ENCODE results near the gene EGFL6. TPM values are rescaled to one million over a fixed set of nuclear protein-coding genes. Genes with fewer than 3 reads are reported as not detected.

EGFL6 gene
- total RNA-seq, 2 donors from 2014 or later = not detected

GRCh38 chrX:13581554-13581953, 12.2 kb downstream of the EGFL6 start:
- 52% methylated on average over 4 of the region's 4 CpGs for WGBS, 2 donors
- no peaks in the 10 kb centered on the region for H3K36me3 ChIP-seq (replicated peaks in 1 of 2; ENCODE audit: insufficient read depth in 1 of 2, low read depth in 2 of 2)
- ATAC-seq (no peak), DNase-seq (no peak)
- intact Hi-C loops (cut with DNase I) = no loop called here
- H3K4me1 ChIP-seq = no peaks in the 10 kb centered on the region
- H3K27me3 ChIP-seq = no peaks in the 10 kb centered on the region
- no peaks in the 10 kb centered on the region for H3K9me3 ChIP-seq
- TF ChIP-seq POLR2A (IDR thresholded peaks at IDR 0.05) (no peak), CTCF (IDR thresholded peaks at IDR 0.05) (no peak)
- no peak overlapping the region for H3K27ac ChIP-seq
- no peak overlapping the region for H3K4me3 ChIP-seq

- ATAC-seq = no peak
- TF ChIP-seq POLR2A (IDR thresholded peaks at IDR 0.05) (no peak), CTCF (IDR thresholded peaks at IDR 0.05) (no peak)
- no peaks in the 10 kb centered on the region for H3K9me3 ChIP-seq
- H3K27ac ChIP-seq = no peak overlapping the region
- H3K36me3 ChIP-seq (replicated peaks in 1 of 2; ENCODE audit: insufficient read depth in 1 of 2, low read depth in 2 of 2) = no peaks in the 10 kb centered on the region
- H3K4me3 ChIP-seq = no peak overlapping the region
- DNase-seq = no peak
- intact Hi-C loops (cut with DNase I) = no loop called here
- no peaks in the 10 kb centered on the region for H3K4me1 ChIP-seq
- WGBS, 2 donors = 47 to 50% methylated on average over 3 of the region's 3 CpGs
- no peaks in the 10 kb centered on the region for H3K27me3 ChIP-seq
Measured at GRCh38 chrX:13587786-13588477, 18.5 kb downstream of the EGFL6 start.

- no peaks in the 10 kb centered on the region for H3K36me3 ChIP-seq (replicated peaks in 1 of 2; ENCODE audit: insufficient read depth in 1 of 2, low read depth in 2 of 2)
- DNase-seq = no peak
- intact Hi-C loops (cut with DNase I) = no loop called here
- no peaks in the 10 kb centered on the region for H3K9me3 ChIP-seq
- H3K4me1 ChIP-seq = no peaks in the 10 kb centered on the region
- H3K27ac ChIP-seq = no peak overlapping the region
- no peak for ATAC-seq
- no peak for TF ChIP-seq POLR2A (IDR thresholded peaks at IDR 0.05)
- TF ChIP-seq CTCF (IDR thresholded peaks at IDR 0.05) = no peak
- WGBS, 2 donors = 62 to 70% methylated on average over 2 of the region's 2 CpGs
- H3K27me3 ChIP-seq = no peaks in the 10 kb centered on the region
- H3K4me3 ChIP-seq = no peak overlapping the region
Measured at GRCh38 chrX:13590207-13590606, 20.8 kb downstream of the EGFL6 start.

GRCh38 chrX:13590914-13591313, 21.5 kb downstream of the EGFL6 start:
- H3K36me3 ChIP-seq (replicated peaks in 1 of 2; ENCODE audit: insufficient read depth in 1 of 2, low read depth in 2 of 2) = no peaks in the 10 kb centered on the region
- intact Hi-C loops (cut with DNase I) = no loop called here
- no peak for DNase-seq
- H3K4me1 ChIP-seq = no peaks in the 10 kb centered on the region
- no peak overlapping the region for H3K4me3 ChIP-seq
- H3K27ac ChIP-seq = no peak overlapping the region
- WGBS, 2 donors = 66 to 72% methylated on average over 5 of the region's 5 CpGs
- no peak for ATAC-seq
- no peaks in the 10 kb centered on the region for H3K9me3 ChIP-seq
- H3K27me3 ChIP-seq = no peaks in the 10 kb centered on the region
- no peak for TF ChIP-seq POLR2A (IDR thresholded peaks at IDR 0.05)

GRCh38 chrX:13597874-13598273, 28.5 kb downstream of the EGFL6 start:
- Histone ChIP-seq H3K36me3 (replicated peaks in 1 of 2; ENCODE audit: insufficient read depth in 1 of 2, low read depth in 2 of 2) (no peaks in the 10 kb centered on the region), H3K4me3 (no peak overlapping the region), H3K9me3 (no peaks in the 10 kb centered on the region), H3K27me3 (no peaks in the 10 kb centered on the region), H3K27ac (no peak overlapping the region), H3K4me1 (peaks cover 4% of the 10 kb centered on the region)
- 22 to 35% methylated on average over 4 of the region's 4 CpGs for WGBS, 2 donors
- DNase-seq = peak in 3 of 4 donors; percentile 11 to 17 (median 13)
- TF ChIP-seq POLR2A (IDR thresholded peaks at IDR 0.05) (no peak), CTCF (IDR thresholded peaks at IDR 0.05) (no peak)
- no peak for ATAC-seq
- intact Hi-C loops (cut with DNase I) = no loop called here

Measured in body of pancreas (tissue), 4 donors.